ENCODE data around the gene PIEZO2.
"Not testable (repeated sequence)": the region's sequence is repeated elsewhere in the genome, so short reads cannot be mapped to it uniquely, and the experiment has no call there.

PIEZO2 gene

DNA sequence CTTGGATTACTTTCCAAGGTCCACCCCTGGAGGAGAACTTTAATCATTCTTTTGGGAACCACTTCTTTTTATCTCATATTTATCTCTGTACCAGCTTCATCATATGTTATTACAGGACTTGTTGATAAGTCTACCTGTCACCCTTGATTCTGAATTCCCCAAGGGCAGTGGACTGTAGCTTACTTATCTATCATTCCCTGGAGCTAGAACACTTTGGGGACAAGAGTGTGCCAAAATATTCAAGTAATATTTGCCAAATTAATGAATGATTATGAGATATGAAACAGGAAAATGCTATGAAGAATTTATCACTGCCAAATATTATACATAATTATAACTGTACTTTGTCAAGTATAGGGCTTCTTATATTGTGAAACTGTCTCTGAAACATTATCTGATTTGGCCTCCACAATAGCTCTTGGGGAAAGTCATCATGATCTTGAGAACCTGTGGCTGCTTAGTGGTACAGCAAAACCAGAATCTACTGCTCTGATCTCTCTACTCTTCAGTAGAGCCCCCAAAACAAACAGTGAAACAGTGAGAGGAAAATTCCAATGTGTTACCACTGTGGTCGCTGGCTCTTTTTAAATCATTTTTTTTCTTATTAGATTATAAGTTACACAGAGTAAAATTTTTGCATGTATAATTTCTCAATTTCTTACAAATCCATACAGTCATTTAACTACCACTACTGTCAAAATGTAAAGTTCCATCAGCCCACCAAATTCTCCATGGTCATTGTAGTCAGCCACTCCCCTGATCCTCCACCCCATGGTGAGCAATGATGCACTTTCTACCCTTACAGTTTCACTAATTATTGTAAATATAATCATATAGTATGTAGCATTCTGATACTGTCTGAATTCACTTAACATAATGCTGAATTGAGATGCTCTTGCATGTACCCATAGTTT is 197.5 kb downstream of the PIEZO2 start:
- no peak for DNase-seq

DNA sequence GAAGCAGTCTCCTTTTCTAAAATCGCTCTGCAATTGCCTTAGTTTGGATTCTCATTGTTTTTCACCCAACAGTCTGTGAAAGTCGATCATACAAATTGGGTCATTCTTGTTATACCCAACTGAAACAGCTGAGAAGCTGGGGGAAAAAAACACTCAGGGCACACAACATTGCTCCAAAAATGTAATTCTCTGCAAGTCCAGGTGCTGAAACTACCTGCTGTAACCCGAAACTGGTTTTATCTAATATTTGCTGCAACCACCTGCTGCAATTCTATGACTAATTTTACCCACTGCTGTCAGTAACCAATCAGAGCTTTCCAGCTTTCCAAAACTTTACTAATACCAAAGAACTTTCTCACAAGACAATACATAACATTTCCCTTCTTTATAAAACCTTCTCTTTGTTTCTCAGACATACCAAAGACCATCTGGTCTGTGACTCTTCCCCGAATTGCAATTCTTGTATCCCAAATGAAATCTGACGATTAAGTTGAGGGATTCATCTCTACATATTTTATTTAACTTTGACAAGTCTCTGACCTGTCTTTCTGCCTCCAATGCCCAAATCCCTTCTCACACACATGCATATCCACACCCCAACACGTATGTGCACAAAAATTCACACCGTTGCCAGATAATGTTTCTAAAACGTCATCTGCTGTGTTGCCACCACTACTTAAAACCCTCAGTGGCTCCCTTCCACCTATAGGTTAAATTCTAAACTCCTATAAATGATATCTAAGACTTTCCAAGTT is 198.3 kb downstream of the PIEZO2 start:
- no peak for DNase-seq

DNA sequence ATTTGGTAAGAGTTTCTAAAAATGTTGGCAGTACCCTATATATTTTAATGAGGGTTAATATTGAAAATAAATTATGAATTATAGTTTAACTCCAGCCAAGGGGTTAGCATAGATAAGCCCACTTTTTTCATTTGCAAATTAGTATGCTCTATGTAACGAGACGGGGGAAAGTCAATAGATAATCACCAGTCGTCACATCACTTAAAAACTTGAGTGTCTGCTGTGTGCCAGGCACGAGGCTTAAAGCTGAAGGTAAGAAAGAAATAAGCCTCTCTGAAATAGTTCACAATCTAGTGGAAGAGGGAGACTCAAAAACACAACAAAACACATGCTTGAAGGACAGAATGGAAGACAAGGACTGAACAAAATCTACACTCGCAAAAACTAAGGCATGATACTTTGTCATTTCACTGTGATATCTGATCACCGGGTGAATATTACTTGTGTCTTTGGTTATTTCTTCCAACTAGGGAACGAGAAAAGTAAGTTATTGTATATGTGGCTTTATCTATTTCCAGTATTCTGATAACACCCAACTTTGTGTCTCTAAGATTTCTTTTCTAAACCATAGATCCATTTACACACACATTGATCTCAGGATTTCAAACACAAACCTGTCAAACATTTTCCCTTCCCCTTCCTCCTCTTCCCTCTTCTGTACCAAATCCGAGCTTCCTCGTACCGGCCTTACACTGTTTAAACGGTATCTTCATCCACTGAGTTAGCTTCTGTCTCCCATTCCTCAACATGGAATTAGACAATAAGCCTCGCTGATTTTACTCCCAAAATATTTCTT is 199.1 kb downstream of the PIEZO2 start:
- no peak for DNase-seq

DNA sequence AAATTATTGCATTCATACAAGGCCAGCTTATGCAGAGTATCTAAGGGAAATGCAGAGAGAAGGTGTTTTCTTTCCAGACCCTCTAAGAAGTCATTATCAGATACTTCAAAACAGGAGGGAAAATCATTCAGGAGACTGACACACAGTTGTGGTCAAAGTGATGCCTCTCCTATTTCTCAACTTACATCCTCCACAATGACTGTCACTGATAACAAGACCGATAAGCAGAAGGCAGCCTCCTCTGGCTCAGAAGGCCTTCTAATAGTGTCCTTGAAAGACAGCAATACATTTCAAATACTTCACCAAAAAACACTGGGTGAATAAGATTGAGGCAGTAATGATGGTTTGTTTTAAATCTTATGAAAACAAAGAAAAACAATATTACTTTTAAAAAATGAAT is 199.7 kb downstream of the PIEZO2 start:
- DNase-seq = no peak

DNA sequence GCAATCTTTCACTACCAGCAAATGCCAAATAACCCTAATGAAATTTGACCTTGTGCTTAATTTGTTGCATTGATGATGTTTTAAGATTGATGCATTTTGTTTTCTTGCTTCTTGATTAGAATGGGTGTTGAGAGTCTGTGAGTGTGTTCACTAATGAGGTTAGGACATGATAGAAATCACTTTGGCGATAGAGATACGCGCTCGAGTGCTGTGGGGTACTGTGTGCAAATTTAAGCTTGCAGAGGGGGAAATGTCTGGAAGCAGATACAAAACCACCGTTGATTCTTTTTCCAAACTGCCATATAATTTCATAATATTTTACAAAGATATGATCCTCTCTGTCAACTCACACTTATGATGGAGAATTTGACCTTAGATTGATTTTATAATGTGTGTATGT is 200.9 kb downstream of the PIEZO2 start:
- no peak for DNase-seq

DNA sequence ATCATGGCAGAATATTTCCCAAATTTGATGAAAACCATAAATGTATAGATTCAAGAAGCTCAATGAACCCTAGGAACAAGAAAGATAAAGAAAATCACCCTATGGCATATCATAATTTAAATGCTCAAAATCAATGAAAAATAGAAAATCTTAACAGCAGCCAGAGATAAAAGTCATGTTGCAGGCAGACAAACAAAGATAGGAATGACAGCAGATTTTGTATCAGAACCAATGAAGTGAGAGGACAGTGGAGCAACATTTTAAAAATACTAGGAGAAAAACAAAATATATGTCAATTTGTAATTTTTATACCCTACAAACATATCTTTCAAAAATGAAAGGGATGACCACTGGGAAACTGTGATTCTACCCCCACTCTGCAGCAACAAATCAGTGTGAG is 203.3 kb downstream of the PIEZO2 start:
- no peak for DNase-seq

DNA sequence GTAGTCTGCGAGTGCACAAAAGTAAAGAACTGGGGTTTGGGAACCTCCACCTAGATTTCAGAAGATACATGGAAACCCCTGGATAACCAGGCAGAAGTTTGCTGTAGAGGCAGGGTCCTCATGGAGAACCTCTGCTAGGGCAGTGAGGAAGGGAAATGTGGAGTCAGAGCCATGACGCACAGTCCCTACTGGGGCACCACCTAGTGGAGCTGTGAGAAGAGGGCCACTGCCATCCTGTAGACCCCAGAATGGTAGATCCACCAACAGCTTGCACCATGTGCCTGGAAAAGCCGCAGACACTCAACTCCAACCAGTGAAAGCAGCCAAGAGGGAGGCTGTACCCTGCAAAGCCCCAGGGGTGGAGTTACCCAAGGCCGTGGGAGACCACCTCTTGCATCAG is 206.4 kb downstream of the PIEZO2 start:
- no peak for DNase-seq

DNA sequence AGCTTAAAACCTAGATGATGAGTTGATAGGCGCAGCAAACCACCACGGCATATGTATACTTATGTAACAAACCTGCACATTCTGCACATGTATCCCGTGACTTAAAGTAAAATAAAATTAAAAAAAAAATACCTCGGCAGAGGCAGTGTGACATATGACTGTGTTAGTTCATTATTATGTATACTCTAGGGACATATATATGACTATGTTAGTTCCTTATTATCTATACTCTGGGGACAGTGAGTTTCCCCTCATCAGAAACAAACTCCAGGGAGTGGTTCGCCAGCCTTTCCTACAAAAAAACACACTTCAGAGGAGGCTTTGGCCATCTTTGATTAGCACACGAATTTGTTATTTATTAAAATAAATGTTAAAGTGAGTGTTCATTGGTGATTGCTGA is 209.5 kb downstream of the PIEZO2 start:
- no peak for DNase-seq

DNA sequence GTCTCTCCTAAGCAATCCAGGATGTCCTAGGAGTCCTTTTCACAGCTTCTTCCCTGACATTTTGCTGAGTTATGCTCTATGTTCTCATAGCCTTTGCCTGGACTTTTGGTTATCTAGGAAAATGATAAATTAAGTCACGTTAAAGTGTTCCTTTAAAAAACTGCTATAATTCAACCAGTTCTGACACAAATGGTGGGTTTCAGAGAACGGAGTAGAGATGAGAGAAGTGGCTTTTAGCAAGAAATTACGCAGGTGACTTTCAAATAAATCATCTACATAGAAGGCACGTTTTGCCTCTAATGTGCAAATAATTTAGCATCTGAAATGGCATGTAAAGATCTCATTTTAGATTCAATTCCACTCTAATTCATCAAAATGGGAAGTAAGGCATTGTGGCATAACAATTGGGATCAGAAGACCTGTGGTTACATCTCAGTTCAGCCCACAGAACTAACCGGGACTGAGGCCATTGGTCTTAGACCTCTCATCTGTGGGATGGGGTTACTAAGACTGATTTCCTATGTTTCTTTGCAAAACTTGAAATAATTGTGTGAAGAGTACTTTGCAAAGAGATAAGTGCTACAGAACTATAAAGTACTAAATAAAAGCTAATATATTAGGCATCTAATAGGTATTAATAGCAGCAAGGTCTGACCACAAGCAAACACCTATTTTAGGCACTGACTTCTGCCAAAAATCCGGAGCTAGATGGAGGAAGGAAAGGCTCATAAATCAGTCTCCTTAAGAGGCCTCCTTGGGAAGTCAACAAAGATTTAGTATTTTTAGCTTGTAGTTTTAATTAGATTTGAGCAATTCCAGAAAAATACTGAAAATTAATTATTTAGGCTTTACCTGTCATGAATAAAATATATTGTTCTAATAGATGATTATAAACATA is 211.4 kb downstream of the PIEZO2 start:
- peak; percentile 37 for DNase-seq

DNA sequence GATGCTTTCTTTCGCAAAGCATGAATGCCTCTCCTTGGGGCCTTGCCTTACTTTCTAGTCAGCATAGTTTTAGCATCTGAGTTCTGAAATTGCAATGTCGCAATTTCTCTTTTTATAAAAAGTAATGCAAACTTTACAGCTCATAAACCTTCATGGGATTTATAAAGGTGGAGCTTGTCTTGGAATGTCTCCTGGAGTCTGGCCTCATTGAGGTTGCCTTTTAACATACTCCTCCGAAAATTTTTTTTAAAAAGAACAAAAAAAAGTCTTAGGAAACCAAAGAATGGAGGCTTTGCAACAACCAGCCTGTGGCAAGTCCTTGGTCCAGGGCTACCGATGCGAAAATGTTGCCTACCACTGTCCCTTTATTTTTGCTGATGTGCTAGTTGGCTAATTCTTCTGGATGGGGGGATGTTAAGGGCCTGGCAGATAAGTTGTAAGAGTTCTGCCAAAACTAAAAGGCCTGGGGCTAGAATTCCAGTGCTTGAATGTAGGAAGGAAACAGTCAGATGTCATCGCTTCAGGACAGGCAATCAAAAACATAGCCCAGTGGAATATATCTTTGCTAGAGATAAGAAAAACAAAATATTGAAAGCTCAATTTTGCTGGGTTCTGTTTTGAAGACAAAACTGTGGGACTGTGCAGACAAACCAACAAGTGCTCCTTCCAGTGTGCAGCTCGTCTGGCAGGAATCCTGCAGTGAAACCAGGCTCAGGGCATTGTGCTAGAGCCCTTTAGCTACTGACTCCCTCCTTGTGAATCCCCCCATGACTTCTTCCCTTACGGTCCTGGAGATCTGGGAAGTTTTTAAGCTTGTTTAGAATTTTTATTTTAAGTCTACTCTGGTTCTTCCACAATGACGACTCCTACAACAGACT is 213.0 kb downstream of the PIEZO2 start:
- DNase-seq = no peak

DNA sequence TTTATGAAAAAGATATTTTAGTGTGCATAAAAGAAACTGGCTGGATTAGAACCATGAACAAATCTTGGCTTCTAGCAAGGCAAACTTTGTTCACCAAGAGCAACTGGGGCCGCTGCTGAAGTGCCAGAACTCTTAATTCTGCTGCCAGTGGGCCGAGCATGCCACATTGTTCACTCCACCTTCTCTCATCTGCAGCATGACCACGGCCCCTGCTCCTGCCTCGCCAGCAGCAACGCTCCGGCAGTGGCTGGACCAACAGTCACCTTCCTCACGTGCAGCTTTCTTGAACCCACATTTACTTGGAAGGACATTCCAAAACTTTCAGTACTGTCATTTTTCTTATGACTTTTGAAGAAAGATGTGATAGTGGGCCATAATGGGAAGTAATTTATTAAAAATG is 213.8 kb downstream of the PIEZO2 start:
- no peak for DNase-seq

DNA sequence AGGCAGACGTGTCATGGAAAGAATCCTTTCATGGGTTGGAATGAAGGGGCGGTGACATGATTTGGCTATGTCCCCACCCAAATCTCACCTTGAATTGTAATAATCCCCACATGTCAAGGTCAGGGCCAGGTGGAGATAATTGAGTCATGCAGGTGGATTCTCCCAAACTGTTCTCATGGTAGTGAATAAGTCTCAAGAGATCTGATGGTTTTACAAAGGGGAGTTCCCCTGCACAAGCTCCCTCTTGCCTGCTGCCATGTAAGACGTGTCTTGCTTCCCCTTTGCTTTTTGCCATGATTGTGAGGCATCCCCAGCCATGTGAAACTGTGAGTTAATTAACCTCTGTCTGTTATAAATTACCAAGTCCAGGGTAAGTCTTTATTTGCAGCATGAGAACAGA is 215.7 kb downstream of the PIEZO2 start:
- DNase-seq = not testable (repeated sequence)

DNA sequence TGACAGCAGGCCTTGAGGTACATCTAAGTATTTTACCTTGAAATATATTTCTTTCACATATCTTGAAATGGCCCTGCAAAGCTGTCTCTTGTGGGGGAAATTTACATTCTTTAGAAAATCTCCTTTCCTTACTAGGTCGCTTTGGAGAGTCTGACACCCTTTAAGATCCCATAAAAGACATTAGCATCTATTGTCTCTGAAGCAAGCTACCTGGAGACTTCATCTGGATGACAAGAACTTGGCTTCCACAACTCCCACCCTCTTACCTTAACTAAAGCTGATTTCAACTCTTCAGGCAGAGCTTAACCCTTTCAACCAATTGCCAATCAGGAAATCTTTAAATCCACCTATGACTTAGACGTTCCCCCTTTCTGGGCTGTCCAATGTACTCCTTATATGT is 219.3 kb downstream of the PIEZO2 start:
- DNase-seq = no peak

DNA sequence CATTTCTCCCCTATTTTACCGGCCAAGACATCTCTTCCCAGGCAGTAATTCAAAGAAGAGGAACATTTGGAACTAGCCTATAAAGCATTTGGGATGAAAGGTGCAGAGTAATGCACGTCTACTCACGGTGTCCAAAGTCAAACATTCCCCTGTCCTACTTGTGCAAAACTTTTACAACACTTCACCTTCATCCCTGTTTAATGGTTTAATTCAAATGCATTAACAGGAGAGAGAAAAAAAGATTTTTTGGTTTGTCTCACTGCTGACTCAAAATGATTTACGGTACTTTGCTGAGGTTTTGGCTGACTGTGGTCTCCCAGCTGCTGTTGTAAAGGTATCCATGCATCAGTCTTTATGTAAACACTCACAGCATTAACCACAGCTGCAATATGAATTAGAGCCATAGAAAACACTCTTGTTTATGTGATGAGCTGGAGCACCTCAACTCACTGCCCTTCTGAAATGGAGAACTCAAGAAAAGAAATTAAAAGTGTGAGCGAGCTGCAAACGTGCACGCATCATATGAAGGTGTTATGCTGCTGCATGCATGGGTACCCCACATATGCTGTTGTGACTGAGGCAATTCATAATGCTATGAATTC is 220.5 kb downstream of the PIEZO2 start:
- DNase-seq = peak; percentile 82

DNA sequence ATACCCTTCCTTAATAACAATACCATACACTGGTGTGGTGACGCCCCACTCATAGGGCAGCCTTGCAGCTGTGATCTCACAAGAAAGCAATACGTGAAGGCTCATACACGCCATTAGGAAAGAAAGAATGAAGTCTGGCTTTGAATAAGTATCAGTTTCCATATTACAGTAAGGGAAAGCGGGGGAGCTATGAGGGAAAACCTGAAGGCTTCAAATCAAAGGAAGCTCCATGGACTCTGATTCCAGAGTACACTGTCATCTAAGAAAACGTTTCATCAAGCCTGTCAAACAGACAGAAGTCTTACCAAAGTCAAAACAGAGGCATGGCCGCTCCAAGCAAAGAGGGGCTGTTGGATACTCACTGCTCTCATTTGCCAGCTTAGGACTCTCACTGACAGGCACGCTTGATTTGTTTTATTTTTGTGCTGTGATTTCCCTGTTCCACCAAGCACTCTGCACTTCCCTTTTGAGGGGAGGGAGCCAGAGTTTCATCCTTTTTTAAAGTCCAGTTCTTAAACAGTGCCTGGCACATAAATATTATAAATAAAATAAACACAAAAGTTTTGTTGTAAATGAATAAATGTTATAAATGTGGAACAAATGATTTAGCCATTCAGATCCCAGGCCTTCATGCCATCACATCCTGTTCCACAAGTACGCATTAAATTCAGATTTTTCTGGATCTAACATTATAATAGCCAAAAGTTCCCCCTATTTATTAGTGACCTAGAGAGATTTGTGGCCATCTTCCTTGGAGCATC is 221.2 kb downstream of the PIEZO2 start:
- DNase-seq = no peak

DNA sequence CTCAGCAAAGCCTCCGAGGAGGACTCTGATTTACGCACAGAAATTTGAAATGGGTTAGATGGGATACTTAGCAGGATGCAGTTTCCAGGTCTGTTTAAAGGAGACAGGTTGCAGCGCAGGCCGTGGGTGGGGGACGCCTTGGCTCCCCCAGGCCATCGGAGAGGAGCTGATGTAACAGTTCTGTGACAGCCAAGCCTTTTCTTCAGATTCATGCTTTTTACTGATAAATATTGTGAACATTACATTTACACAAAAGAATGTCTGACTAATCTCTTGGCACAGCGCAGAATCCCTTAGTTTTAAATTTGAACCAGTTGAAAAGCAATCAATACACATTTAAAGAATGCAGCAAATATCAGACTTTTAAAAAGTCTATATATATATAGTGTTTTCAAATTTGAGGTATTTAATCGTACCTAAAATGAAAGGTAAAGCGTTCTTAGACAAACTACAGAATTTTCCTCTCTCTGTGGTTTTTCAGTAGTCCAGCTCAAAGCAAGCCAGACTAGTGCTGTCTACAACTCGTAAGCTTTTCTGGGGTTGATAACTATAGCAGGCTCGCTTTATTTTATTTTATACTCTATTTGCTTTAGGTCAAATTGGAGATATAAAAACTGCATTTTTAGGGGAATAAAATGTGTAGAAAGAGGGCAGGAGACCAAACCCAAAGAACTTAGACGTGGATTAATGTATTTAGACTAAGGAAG is 221.9 kb downstream of the PIEZO2 start:
- no peak for DNase-seq

DNA sequence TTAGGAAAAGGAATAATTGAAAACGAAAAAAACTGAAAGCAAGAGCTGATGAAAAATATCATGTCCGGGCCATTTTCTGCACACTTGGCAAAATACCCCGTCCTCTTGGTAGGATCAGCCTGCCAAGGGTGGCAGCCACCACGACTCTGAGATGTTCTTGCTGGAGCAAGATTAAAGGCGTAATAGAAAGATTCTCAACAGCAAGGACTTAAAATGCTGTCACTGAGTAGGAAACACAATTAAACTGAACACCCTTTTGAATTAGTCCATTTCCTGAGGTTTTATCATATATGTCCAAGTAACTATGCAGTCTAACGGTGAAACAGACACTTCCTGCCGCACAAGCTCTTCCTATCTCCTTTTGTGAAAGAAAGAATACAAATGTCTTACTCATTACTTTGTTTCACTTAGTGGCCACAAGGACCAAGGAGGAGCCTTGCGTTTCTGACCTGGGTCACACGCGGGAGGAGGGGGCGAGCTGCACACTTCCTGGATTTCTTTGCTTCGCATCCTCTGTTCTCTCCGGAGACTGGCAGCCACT is 222.7 kb downstream of the PIEZO2 start:
- DNase-seq = no peak

DNA sequence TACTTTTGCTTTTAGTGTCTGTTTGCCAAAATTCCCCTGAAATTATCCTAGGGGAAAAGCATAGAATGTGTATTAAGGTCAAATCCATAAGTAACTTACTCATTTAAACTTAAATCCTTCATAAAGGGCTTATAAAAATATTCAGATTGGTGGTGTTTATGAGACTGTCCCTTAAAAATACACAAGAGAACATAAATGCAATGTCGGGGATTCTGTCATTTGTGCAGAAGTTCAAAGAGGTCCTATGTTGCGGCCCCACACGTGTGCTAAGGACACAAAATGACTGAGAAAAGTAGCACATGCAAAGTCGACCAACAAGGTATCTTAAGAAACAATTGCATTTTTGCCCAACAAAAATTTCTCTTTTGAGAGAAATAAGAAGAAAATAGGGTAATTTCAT is 225.1 kb downstream of the PIEZO2 start:
- DNase-seq = no peak

DNA sequence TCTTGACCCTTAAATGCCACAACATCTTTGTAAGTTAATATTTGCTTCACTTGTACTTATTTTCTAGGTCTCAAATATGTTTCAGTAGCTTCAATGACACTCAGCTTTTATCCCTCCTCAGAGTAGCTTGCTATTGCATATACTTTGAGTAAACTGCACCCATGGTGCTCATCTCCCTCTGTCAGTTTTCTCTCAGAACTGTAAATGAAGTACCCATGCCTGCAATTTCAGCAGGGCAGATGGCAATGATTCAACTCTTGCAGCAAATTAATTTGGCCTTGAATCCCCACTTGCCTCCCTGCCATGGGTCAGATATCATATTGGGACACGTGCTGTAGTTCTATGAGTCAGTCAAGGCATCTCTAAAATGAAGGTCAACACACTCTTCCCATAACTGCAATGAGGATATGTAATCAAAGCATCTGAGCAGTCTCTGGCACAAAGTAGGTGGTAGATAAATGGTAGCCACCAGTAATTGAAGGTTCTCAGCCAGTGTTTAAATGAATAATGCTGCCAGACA is 225.8 kb downstream of the PIEZO2 start:
- DNase-seq = no peak

Measured in DMS79 treated with DMSO at 0.1 percent for 48 hours (cell line).